Spleen (tissue), 11 donors: ENCODE measurements around the gene LRCH1. TPM values are rescaled to one million over a fixed set of nuclear protein-coding genes. Genes with fewer than 3 reads are reported as not detected.

Experiments
- DNase-seq: peaks from one replicate; pipeline ENCODE4 v3.0.0-alpha.2; 2020
- H3K27ac ChIP-seq, 8 donors: fragments of 200-600 bp; sonication (generic) in 7 of 8; 1 replicate in 4 of 8; 2 replicates in 4 of 8; pipeline versions ENCODE4 v1.5.0 to v1.8.0; 2016 to 2021; ENCODE audit warnings: inconsistent platforms in 4 of 8, mild to moderate bottlenecking in 4 of 8, moderate library complexity in 1 of 8
- H3K27me3 ChIP-seq, 7 donors: fragments of 200-600 bp; sonication (generic) in 6 of 7; replicated peaks in 1 of 7; 1 replicate in 4 of 7; 2 replicates in 3 of 7; pipeline versions ENCODE4 v1.5.0 to v1.8.0; 2016 to 2021; ENCODE audit warnings: inconsistent platforms in 3 of 7, mild to moderate bottlenecking in 1 of 7
- H3K36me3 ChIP-seq, 6 donors: fragments of 200-600 bp; sonication (generic) in 5 of 6; 1 replicate in 4 of 6; 2 replicates in 2 of 6; pipeline versions ENCODE4 v1.5.0 to v1.8.0; 2016 to 2021; ENCODE audit warnings: inconsistent platforms in 2 of 6
- H3K4me1 ChIP-seq, 6 donors: fragments of 200-600 bp; sonication (generic) in 5 of 6; 1 replicate in 3 of 6; 2 replicates in 3 of 6; pipeline versions ENCODE4 v1.5.0 to v1.8.0; 2016 to 2021; ENCODE audit warnings: inconsistent platforms in 3 of 6
- H3K4me3 ChIP-seq, 8 donors: fragments of 200-600 bp; sonication (generic) in 7 of 8; 1 replicate in 4 of 8; 2 replicates in 4 of 8; pipeline versions ENCODE4 v1.5.0 to v1.8.0; 2016 to 2021; ENCODE audit warnings: inconsistent platforms in 4 of 8, mild to moderate bottlenecking in 4 of 8, moderate library complexity in 2 of 8
- H3K9me3 ChIP-seq, 8 donors: fragments of 200-600 bp; sonication (generic) in 7 of 8; 1 replicate in 4 of 8; 2 replicates in 4 of 8; pipeline versions ENCODE4 v1.5.0 to v1.8.0; 2016 to 2021; ENCODE audit warnings: inconsistent platforms in 4 of 8
- POLR2A ChIP-seq, 3 donors: fragments of 450-650 bp; IDR thresholded peaks; one replicate each; pipeline ENCODE4 v1.5.1; 2017; ENCODE audit warnings: antibody characterized with exemption in 3 of 3, mild to moderate bottlenecking in 1 of 3
- POLR2AphosphoS5 ChIP-seq, 3 donors: sonication (generic); formaldehyde crosslinking; IDR thresholded peaks; one replicate each; pipeline ENCODE4 v1.5.1; 2017; ENCODE audit warnings: antibody characterized with exemption in 3 of 3
- WGBS, 5 donors: extraction: QIAGEN DNeasy Blood & Tissue Kit in 3 of 5; methylation state at CpG; one replicate each; pipeline versions ENCODE4 v1.1.5 to v1.1.7; 2013 to 2018; 5-methylcytosine and 5-hydroxymethylcytosine counted together
- intact Hi-C: fragments of 100-400 bp; cut with DNase I; formaldehyde crosslinking; loops from one replicate; pipeline ENCODE4 v1.15.0; 2023; ENCODE audit warnings: low total_unique reads
- polyA plus RNA-seq, 3 donors: library from polyadenylated mRNA; stranded (reverse); fragments of 200-250 nt; gene quantifications; one replicate each; pipeline ENCODE4 v1.2.1, GENCODE V29; 2013
- total RNA-seq, 7 donors: library from RNA; depleted of rRNA in 3 of 7; stranded (reverse); fragments of >200 nt in 3 of 7; fragmentation: NEBNext Ultra II Directional in 4 of 7; extraction: Animal tissue kit (Norgen Biotek cat#: 25700) in 4 of 7; gene quantifications; one replicate each; pipeline versions ENCODE4 v1.1.0 to v1.2.1, GENCODE V29; 2016 to 2021
- TF ChIP-seq, protein P1 (sequence below), 11 experiments: fragments of 200-600 bp in 7 of 11; fragments of 450-650 bp in 4 of 11; sonication (generic) in 4 of 11; IDR thresholded peaks in 8 of 11; conservative IDR thresholded peaks in 3 of 11; 1 replicate in 7 of 11; 2 replicates in 4 of 11; pipeline versions ENCODE4 v1.4.0 to v1.8.0; 2016 to 2021; ENCODE audit warnings: antibody characterized with exemption in 11 of 11, inconsistent platforms in 4 of 11, mild to moderate bottlenecking in 1 of 11
- donor health status: healthy with polysubstance abuse.
- donor health status: DM: no; HTN: no; CAD: no; lungs with moderate emphysema.
- donor health status: DM: no; HTN: no; CAD: no.
- donor health status: Bipolar disorder and iron deficiency.
- donor health status: healthy.
- donor health status: DM: no; HTN: no; CAD: no.
- donor health status: DM: yes; HTN: yes; CAD: no.

The LRCH1 gene
- total and polyA plus RNA-seq, 10 donors, result 7.4 to 41.6 (median 34.6) TPM

DNA sequence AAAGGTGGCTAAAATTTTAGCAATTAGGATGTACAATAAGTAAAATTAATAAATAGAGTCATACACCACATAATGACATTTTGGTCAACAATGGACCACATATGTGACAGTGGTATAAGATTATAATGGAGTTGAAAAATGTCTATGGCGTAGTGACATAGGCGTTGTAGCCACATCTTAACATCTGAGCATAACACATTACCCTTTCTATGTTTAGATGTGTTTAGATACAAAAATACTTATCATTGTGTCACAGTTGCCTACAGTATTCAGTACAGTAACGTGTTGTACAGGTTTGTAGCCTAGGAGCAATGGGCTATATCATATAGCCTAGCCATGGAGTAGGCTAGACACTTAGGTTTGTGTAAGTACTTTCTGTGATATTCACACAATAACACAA, 111.2 kb downstream of the LRCH1 start:
- 92 to 97% (median 96%) methylated on average over 3 of the region's 3 CpGs for WGBS, 5 donors

DNA sequence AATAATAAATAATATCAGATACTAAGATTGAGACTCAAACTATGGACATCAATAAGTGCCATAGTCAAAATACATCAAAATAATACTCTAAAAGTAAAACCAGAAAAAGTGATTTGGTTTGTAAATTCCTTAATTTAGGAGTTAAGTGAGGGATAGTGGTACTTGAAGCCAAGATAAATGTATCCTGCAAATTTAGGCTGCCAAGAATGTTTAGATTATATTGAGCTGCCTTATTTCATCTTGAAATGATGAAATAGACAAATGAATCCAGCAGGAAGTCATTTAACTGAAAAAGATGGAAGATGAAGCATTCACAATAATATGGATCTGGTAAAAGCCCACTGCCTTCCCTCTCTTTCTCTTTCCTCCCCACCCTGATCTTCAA, 112.3 kb downstream of the LRCH1 start:
- Histone ChIP-seq H3K27ac (peak overlapping the region; percentile 30 to 84 (median 82)), H3K4me3 (no peak overlapping the region), H3K27me3 (no peaks in the 10 kb centered on the region), H3K9me3 (no peaks in the 10 kb centered on the region), H3K4me1 (peaks cover 30 to 100% (median 71%) of the 10 kb centered on the region in 6 donors), H3K36me3 (peaks cover 0 to 5% (median 0%) of the 10 kb centered on the region in 6 donors)
- intact Hi-C loops, result no loop called here
- TF ChIP-seq POLR2A (IDR thresholded peaks at IDR 0.05), result no peak
- no peak for TF ChIP-seq POLR2AphosphoS5 (IDR thresholded peaks at IDR 0.05)
- TF ChIP-seq, protein P1, sequence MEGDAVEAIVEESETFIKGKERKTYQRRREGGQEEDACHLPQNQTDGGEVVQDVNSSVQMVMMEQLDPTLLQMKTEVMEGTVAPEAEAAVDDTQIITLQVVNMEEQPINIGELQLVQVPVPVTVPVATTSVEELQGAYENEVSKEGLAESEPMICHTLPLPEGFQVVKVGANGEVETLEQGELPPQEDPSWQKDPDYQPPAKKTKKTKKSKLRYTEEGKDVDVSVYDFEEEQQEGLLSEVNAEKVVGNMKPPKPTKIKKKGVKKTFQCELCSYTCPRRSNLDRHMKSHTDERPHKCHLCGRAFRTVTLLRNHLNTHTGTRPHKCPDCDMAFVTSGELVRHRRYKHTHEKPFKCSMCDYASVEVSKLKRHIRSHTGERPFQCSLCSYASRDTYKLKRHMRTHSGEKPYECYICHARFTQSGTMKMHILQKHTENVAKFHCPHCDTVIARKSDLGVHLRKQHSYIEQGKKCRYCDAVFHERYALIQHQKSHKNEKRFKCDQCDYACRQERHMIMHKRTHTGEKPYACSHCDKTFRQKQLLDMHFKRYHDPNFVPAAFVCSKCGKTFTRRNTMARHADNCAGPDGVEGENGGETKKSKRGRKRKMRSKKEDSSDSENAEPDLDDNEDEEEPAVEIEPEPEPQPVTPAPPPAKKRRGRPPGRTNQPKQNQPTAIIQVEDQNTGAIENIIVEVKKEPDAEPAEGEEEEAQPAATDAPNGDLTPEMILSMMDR (IDR thresholded peaks at IDR 0.05 in 8 of 11, conservative IDR thresholded peaks at IDR 0.05 in 3 of 11), result no peak
- no peak for DNase-seq

More for the DNA sequence above, 111.2 kb downstream of the LRCH1 start:
- Histone ChIP-seq H3K27me3 (no peaks in the 10 kb centered on the region), H3K36me3 (no peaks in the 10 kb centered on the region), H3K27ac (peak overlapping the region in 2 of 8 donors; percentile 80 to 83), H3K9me3 (no peaks in the 10 kb centered on the region), H3K4me3 (no peak overlapping the region), H3K4me1 (peaks cover 29 to 92% (median 65%) of the 10 kb centered on the region in 6 donors)
- intact Hi-C loops, result no loop called here
- no peak for DNase-seq
- TF ChIP-seq POLR2A (IDR thresholded peaks at IDR 0.05) (no peak), POLR2AphosphoS5 (IDR thresholded peaks at IDR 0.05) (no peak)
- TF ChIP-seq, protein P1 (IDR thresholded peaks at IDR 0.05 in 8 of 11, conservative IDR thresholded peaks at IDR 0.05 in 3 of 11), result no peak

DNA sequence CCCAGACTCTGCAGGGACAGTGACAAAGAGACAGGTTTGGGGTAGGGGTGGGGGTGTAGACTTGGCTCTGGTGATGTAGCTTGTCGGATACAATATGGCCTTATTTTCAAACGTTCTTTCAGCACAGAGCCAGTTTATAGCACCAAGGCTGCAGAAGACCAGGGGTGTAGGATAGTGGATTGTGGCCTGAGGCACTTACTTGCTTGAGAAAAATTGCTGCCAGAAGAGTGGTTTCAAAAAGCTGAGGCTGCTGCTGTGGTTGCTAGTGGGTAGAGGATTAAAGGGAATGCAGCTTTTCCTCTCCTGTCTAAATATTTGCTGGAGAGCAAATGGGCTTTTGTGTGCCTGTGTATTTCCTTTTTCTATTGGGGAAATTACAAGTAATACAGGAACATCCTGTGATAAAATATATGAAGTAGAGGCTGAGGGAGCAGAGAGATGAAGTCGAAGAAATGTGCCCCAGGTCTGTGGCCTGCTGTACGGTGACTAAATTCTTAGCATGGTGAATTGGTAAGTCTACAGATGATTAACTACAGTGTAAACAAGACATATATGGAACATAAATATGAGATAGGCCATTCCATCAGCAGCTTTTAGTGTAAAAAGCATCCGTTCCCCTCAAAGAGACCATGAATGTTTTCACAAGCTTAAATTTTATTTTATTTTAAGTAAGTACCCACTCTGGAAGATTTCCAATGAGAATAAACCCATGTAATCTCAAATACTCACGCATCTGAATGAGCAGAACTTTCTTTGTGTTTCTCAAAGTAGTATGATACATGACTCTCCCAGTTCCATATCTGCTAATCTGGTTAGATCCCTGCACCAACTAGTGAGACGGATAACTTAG, 112.9 kb downstream of the LRCH1 start:
- 39 to 49% (median 44%) methylated on average over 7 of the region's 7 CpGs for WGBS, 5 donors

More for the DNA sequence above, 112.9 kb downstream of the LRCH1 start:
- no peak for TF ChIP-seq POLR2A (IDR thresholded peaks at IDR 0.05)
- TF ChIP-seq POLR2AphosphoS5 (IDR thresholded peaks at IDR 0.05), result no peak
- TF ChIP-seq, protein P1 (IDR thresholded peaks at IDR 0.05 in 8 of 11, conservative IDR thresholded peaks at IDR 0.05 in 3 of 11), result no peak
- no peaks in the 10 kb centered on the region for H3K27me3 ChIP-seq
- no peaks in the 10 kb centered on the region for H3K9me3 ChIP-seq
- intact Hi-C loops, result no loop called here
- peaks cover 30 to 95% (median 68%) of the 10 kb centered on the region in 6 donors for H3K4me1 ChIP-seq
- H3K36me3 ChIP-seq, result peaks cover 0 to 12% (median 0%) of the 10 kb centered on the region in 6 donors
- DNase-seq, result no peak
- peak overlapping the region; percentile 30 to 84 (median 82) for H3K27ac ChIP-seq
- H3K4me3 ChIP-seq, result no peak overlapping the region
